Vagina (tissue), 2 donors: Measurements from ENCODE around the gene C5orf46.

Experiments
- POLR2A ChIP-seq, 2 donors: fragments of 450-650 bp; IDR thresholded peaks; one replicate each; pipeline ENCODE4 v1.6.1; 2017; ENCODE audit warnings: antibody characterized with exemption in 2 of 2, mild to moderate bottlenecking in 2 of 2, moderate library complexity in 2 of 2
- POLR2AphosphoS5 ChIP-seq, 2 donors: sonication (generic); formaldehyde crosslinking; IDR thresholded peaks; one replicate each; pipeline ENCODE4 v1.9.0; 2017; ENCODE audit warnings: antibody characterized with exemption in 2 of 2, mild to moderate bottlenecking in 2 of 2, low read depth in 1 of 2; ENCODE audit not compliant: insufficient read depth in 1 of 2
- TF ChIP-seq, protein P1 (sequence below), 3 experiments: fragments of 450-650 bp in 2 of 3; fragments of 200-600 bp in 1 of 3; sonication (generic) in 1 of 3; IDR thresholded peaks; one replicate each; pipeline ENCODE4 v1.5.1; 2017 to 2019; ENCODE audit warnings: antibody characterized with exemption in 3 of 3, mild to moderate bottlenecking in 2 of 3, moderate library complexity in 2 of 3

GRCh38 chr5:147930769-147931168, 24.4 kb upstream of the C5orf46 start:
- TF ChIP-seq, protein P1, sequence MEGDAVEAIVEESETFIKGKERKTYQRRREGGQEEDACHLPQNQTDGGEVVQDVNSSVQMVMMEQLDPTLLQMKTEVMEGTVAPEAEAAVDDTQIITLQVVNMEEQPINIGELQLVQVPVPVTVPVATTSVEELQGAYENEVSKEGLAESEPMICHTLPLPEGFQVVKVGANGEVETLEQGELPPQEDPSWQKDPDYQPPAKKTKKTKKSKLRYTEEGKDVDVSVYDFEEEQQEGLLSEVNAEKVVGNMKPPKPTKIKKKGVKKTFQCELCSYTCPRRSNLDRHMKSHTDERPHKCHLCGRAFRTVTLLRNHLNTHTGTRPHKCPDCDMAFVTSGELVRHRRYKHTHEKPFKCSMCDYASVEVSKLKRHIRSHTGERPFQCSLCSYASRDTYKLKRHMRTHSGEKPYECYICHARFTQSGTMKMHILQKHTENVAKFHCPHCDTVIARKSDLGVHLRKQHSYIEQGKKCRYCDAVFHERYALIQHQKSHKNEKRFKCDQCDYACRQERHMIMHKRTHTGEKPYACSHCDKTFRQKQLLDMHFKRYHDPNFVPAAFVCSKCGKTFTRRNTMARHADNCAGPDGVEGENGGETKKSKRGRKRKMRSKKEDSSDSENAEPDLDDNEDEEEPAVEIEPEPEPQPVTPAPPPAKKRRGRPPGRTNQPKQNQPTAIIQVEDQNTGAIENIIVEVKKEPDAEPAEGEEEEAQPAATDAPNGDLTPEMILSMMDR (IDR thresholded peaks at IDR 0.05) = no peak
- TF ChIP-seq POLR2A (IDR thresholded peaks at IDR 0.05) (no peak), POLR2AphosphoS5 (IDR thresholded peaks at IDR 0.05; ENCODE audit: insufficient read depth in 1 of 2, low read depth in 1 of 2) (no peak)
